ENCODE measurements around the gene CCNE1.

DNA sequence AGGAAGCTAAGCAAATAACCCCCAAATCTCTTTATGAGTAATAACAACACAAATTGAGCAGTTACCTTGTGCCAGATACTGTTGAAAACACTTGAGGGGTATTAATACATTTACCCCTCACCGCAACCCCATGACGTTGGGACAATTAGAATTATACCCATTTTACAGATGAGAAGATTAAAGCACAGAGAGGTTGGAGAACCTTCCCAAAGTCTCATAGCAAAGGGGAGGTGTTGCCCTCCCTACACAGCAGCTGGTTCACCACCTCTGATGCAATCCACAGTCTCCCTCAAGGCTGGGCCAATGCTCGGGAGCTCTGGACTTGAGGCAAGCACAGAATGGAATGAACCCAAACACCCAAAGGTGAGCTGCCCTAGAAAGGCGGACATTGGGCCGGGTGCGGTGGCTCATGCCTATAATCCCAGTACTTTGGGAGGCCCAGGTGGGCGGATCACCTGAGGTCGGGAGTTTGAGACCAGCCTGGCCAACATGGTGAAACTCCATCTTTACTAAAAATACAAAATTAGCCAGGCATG lies 3.9 kb upstream of the CCNE1 start:
- no peak for TF ChIP-seq POLR2AphosphoS5 (IDR thresholded peaks at IDR 0.05; ENCODE audit: low read depth, low read length)
- no peak for TF ChIP-seq CTCF (IDR thresholded peaks at IDR 0.05)
- TF ChIP-seq SIN3A (IDR thresholded peaks at IDR 0.05; ENCODE audit: borderline replicate concordance, insufficient read depth, low read depth, low read length): no peak
